ENCODE data around the gene SYNGAP1. TPM values are rescaled to one million over a fixed set of nuclear protein-coding genes. Genes with fewer than 3 reads are reported as not detected.

SYNGAP1 gene
- total and polyA plus RNA-seq, 9 of the 15 experiments (the other 6 are each of a cell fraction or from before 2014, with no cell fraction given) = 0.01 to 22.8 (median 3.2) TPM

DNA sequence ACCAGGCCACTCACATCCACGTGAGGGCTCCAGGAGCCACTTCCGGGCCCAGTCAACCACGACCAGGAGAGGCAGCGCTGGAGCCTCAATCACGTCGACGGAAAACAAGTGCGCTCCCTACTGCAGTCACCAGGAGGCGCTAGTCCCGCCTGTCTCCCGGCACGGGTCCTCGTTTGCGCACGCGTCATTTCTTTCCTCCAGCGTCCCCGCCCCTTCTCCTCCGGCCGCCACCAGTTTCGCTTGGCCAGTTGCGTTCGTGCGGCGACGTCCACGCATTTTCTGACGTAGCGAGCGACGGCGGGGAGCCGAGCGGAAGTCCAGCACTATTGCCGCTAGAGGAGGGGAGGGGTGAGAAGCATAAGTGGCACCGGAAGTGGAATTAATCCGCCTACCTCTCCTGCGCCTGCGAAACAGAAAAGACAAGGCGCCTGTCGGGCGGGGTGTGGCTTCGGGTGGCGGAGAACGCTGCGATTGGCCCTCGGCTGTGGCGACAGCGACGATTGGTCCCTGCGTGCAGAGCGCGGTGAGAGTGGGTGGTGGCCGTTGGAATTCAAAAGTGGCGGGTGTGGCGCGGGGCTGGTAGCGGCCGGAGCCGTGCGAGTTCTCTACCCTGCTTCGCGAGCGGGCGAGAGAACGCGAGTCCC, 28.5 kb upstream of the SYNGAP1 start, which contains the start of gene KIFC1 (continued):
- TF ChIP-seq, protein P1, sequence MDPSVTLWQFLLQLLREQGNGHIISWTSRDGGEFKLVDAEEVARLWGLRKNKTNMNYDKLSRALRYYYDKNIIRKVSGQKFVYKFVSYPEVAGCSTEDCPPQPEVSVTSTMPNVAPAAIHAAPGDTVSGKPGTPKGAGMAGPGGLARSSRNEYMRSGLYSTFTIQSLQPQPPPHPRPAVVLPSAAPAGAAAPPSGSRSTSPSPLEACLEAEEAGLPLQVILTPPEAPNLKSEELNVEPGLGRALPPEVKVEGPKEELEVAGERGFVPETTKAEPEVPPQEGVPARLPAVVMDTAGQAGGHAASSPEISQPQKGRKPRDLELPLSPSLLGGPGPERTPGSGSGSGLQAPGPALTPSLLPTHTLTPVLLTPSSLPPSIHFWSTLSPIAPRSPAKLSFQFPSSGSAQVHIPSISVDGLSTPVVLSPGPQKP (CRISPR knock-in tag; IDR thresholded peaks at IDR 0.05) = no peak
- TF ChIP-seq CBFB (CRISPR knock-in tag; IDR thresholded peaks at IDR 0.05) (no peak), PHF8 (IDR thresholded peaks at IDR 0.05; ENCODE audit: borderline replicate concordance, low read length) (peak; percentile 53; the same call in 1 of the 2 replicates), DPF2 (IDR thresholded peaks at IDR 0.05) (no peak), SMARCE1 (IDR thresholded peaks at IDR 0.05) (peak; percentile 42; the same call in 1 of the 2 replicates), POLR2H (tag; IDR thresholded peaks at IDR 0.05; ENCODE audit: low read depth) (0 out of 2 replicates have a peak, but pooled peaks have one; percentile 54), ARID1B (IDR thresholded peaks at IDR 0.05) (peak; percentile 51; the same call in 1 of the 2 replicates), ZEB2 (IDR thresholded peaks at IDR 0.05) (peak; percentile 9; the same call in 1 of the 2 replicates), GATAD2B (IDR thresholded peaks at IDR 0.05; ENCODE audit: borderline replicate concordance) (peak; percentile 46; the same call in 1 of the 2 replicates), PHF20 (IDR thresholded peaks at IDR 0.05; ENCODE audit: partially characterized antibody) (peak; percentile 93), NRF1 (conservative IDR thresholded peaks at IDR 0.05 in 1 of 2, IDR thresholded peaks at IDR 0.05 in 1 of 2) (peak; percentile 96), U2AF1 (optimal IDR thresholded peaks at IDR 0.05; ENCODE audit: low read depth, low read length) (no peak), POLR2G (IDR thresholded peaks at IDR 0.05; ENCODE audit: low read depth, low read length) (peak; percentile 98), POLR2AphosphoS5 (IDR thresholded peaks at IDR 0.05; ENCODE audit: control insufficient read depth, insufficient read depth, low read depth, low read length) (peak; percentile 52), NFYB (IDR thresholded peaks at IDR 0.05; ENCODE audit: extremely low read depth, insufficient read length) (peak; percentile 89), NEUROD1 (IDR thresholded peaks at IDR 0.05; ENCODE audit: borderline replicate concordance, low read depth, low read length, partially characterized antibody) (peak; percentile 43), PTTG1 (tag; IDR thresholded peaks at IDR 0.05; ENCODE audit: low read depth) (no peak), TEAD1 (CRISPR knock-in tag; IDR thresholded peaks at IDR 0.05) (peak; percentile 7 to 90; a peak in 2 of 4 replicates), NFIC (IDR thresholded peaks at IDR 0.05) (no peak), KLF16 (IDR thresholded peaks at IDR 0.05) (peak; percentile 86), ZNF583 (CRISPR knock-in tag; IDR thresholded peaks at IDR 0.05) (0 out of 2 replicates have a peak, but pooled peaks have one; percentile 3)
- TF ChIP-seq, protein P2, sequence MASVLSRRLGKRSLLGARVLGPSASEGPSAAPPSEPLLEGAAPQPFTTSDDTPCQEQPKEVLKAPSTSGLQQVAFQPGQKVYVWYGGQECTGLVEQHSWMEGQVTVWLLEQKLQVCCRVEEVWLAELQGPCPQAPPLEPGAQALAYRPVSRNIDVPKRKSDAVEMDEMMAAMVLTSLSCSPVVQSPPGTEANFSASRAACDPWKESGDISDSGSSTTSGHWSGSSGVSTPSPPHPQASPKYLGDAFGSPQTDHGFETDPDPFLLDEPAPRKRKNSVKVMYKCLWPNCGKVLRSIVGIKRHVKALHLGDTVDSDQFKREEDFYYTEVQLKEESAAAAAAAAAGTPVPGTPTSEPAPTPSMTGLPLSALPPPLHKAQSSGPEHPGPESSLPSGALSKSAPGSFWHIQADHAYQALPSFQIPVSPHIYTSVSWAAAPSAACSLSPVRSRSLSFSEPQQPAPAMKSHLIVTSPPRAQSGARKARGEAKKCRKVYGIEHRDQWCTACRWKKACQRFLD (CRISPR knock-in tag; IDR thresholded peaks at IDR 0.05) = peak; percentile 33; the same call in 1 of the 2 replicates
- TF ChIP-seq, protein P3, sequence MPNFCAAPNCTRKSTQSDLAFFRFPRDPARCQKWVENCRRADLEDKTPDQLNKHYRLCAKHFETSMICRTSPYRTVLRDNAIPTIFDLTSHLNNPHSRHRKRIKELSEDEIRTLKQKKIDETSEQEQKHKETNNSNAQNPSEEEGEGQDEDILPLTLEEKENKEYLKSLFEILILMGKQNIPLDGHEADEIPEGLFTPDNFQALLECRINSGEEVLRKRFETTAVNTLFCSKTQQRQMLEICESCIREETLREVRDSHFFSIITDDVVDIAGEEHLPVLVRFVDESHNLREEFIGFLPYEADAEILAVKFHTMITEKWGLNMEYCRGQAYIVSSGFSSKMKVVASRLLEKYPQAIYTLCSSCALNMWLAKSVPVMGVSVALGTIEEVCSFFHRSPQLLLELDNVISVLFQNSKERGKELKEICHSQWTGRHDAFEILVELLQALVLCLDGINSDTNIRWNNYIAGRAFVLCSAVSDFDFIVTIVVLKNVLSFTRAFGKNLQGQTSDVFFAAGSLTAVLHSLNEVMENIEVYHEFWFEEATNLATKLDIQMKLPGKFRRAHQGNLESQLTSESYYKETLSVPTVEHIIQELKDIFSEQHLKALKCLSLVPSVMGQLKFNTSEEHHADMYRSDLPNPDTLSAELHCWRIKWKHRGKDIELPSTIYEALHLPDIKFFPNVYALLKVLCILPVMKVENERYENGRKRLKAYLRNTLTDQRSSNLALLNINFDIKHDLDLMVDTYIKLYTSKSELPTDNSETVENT (CRISPR knock-in tag; IDR thresholded peaks at IDR 0.05) = peak; percentile 91
- TF ChIP-seq, protein P4, sequence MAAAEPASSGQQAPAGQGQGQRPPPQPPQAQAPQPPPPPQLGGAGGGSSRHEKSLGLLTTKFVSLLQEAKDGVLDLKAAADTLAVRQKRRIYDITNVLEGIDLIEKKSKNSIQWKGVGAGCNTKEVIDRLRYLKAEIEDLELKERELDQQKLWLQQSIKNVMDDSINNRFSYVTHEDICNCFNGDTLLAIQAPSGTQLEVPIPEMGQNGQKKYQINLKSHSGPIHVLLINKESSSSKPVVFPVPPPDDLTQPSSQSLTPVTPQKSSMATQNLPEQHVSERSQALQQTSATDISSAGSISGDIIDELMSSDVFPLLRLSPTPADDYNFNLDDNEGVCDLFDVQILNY (CRISPR knock-in tag; IDR thresholded peaks at IDR 0.05) = no peak
